H1 (cell line): Measurements from ENCODE around the gene DTNB.

Experiments
- CEBPB ChIP-seq: IDR thresholded peaks from 2 replicates; pipeline ENCODE4 v1.6.1; 2012; ENCODE audit warnings: low read depth, low read length
- JUND ChIP-seq: IDR thresholded peaks from 2 replicates; pipeline ENCODE4 v1.6.1; 2011; ENCODE audit warnings: mild to moderate bottlenecking, improper control_type of control experiment, low read length
- POLR2A ChIP-seq, 2 experiments: IDR thresholded peaks; 1 replicate in 1 of 2; 2 replicates in 1 of 2; pipeline ENCODE4 v1.6.1; 2011; ENCODE audit warnings: low read depth in 2 of 2, low read length in 2 of 2, mild to moderate bottlenecking in 2 of 2; ENCODE audit errors: control extremely low read depth in 1 of 2
- POLR2AphosphoS5 ChIP-seq: IDR thresholded peaks from 2 replicates; pipeline ENCODE4 v1.6.1; 2011; ENCODE audit warnings: low read depth, low read length
- SIN3A ChIP-seq, 2 experiments: IDR thresholded peaks in 1 of 2; conservative IDR thresholded peaks in 1 of 2; 2 replicates each; pipeline ENCODE4 v1.6.1; 2011 to 2012; ENCODE audit warnings: low read length in 2 of 2, improper control_type of control experiment in 1 of 2, low read depth in 1 of 2, mild to moderate bottlenecking in 1 of 2
- SP4 ChIP-seq: IDR thresholded peaks from 2 replicates; pipeline ENCODE4 v1.6.1; 2012; ENCODE audit warnings: low read length, inconsistent platforms
- TAF1 ChIP-seq: IDR thresholded peaks from 2 replicates; pipeline ENCODE4 v1.6.1; 2011; ENCODE audit warnings: mild to moderate bottlenecking, low read depth, low read length
- YY1 ChIP-seq: IDR thresholded peaks from 2 replicates; pipeline ENCODE4 v1.6.1; 2011; ENCODE audit warnings: low read depth, mild to moderate bottlenecking, low read length
- TF ChIP-seq, protein P1 (sequence below), 3 experiments: IDR thresholded peaks; 1 replicate in 2 of 3; 2 replicates in 1 of 3; pipeline versions ENCODE4 v1.5.1 to v1.6.1; 2011; ENCODE audit warnings: low read length in 3 of 3, mild to moderate bottlenecking in 3 of 3, inconsistent platforms in 2 of 3, low read depth in 1 of 3, moderate library complexity in 1 of 3; ENCODE audit not compliant: insufficient read depth in 1 of 3; ENCODE audit errors: control extremely low read depth in 1 of 3
- TF ChIP-seq, protein P2 (sequence below): IDR thresholded peaks from 2 replicates; pipeline ENCODE4 v1.6.1; 2012; ENCODE audit warnings: inconsistent platforms

DNA sequence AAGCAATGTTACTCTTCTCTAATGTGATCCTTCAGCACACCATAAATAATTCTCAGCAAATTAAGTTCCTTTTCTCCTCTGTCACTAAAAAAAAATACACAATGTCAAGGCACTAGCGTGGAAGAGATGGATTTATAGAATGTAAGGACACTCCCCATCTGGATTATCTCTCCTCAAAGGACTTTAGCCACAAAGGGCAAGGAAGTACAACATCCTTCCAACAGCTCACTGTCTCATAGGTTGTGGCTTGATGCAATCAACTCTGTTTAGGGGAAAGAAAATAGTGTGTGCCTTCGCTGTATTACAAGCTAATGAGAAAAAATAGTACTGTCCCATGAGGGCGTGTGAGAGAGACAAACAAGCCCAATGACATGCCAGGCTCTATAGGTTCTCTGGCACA lies 202.6 kb downstream of the DTNB start:
- TF ChIP-seq SIN3A (conservative IDR thresholded peaks at IDR 0.05 in 1 of 2, IDR thresholded peaks at IDR 0.05 in 1 of 2; ENCODE audit: low read depth in 1 of 2, low read length in 2 of 2) (no peak), POLR2AphosphoS5 (no peak), YY1 (no peak), JUND (no peak), POLR2A (IDR thresholded peaks at IDR 0.05; ENCODE audit: control extremely low read depth in 1 of 2, low read depth in 2 of 2, low read length in 2 of 2) (no peak), TAF1 (no peak), CEBPB (no peak), SP4 (no peak)
- TF ChIP-seq, protein P1, sequence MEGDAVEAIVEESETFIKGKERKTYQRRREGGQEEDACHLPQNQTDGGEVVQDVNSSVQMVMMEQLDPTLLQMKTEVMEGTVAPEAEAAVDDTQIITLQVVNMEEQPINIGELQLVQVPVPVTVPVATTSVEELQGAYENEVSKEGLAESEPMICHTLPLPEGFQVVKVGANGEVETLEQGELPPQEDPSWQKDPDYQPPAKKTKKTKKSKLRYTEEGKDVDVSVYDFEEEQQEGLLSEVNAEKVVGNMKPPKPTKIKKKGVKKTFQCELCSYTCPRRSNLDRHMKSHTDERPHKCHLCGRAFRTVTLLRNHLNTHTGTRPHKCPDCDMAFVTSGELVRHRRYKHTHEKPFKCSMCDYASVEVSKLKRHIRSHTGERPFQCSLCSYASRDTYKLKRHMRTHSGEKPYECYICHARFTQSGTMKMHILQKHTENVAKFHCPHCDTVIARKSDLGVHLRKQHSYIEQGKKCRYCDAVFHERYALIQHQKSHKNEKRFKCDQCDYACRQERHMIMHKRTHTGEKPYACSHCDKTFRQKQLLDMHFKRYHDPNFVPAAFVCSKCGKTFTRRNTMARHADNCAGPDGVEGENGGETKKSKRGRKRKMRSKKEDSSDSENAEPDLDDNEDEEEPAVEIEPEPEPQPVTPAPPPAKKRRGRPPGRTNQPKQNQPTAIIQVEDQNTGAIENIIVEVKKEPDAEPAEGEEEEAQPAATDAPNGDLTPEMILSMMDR (IDR thresholded peaks at IDR 0.05; ENCODE audit: control extremely low read depth in 1 of 3, insufficient read depth in 1 of 3, low read depth in 1 of 3, low read length in 3 of 3), result no peak
- TF ChIP-seq, protein P2, sequence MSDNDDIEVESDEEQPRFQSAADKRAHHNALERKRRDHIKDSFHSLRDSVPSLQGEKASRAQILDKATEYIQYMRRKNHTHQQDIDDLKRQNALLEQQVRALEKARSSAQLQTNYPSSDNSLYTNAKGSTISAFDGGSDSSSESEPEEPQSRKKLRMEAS, result no peak
